ENCODE results near the gene CHAT.

The CHAT gene

GRCh38 chr10:49651917-49652316 lies 38.1 kb downstream of the CHAT start (continued):
- TF ChIP-seq ZNF600 (tag by site-specific recombination; IDR thresholded peaks at IDR 0.05) (no peak), ZNF10 (tag by site-specific recombination; IDR thresholded peaks at IDR 0.05) (no peak), ZNF514 (tag by site-specific recombination; IDR thresholded peaks at IDR 0.05) (no peak), GLI2 (tag by site-specific recombination; IDR thresholded peaks at IDR 0.05; ENCODE audit: borderline replicate concordance, low read depth) (no peak), TCF7L2 (IDR thresholded peaks at IDR 0.05; ENCODE audit: borderline replicate concordance, low read depth, low read length) (no peak)

GRCh38 chr10:49652421-49653272 lies 38.8 kb downstream of the CHAT start:
- ChIA-PET POLR2A (no interaction called here), CTCF (interaction anchor here (0.6 to 0.8 kb wide), 2 partner anchors 20 to 58 kb away, joined by 3 read pairs; no protein-coding TSS in a partner anchor)
- Histone ChIP-seq H3K9me3 (ENCODE audit: control insufficient read depth, insufficient read depth, low read depth, low read length) (no peaks in the 10 kb centered on the region), H3K27ac (ENCODE audit: extremely low read depth, low read depth, low read length) (no peak overlapping the region), H3K4me3 (ENCODE audit: low read depth, low read length) (no peak overlapping the region), H3K4me1 (ENCODE audit: control insufficient read depth, insufficient read depth, low read length) (no peaks in the 10 kb centered on the region), H3K36me3 (ENCODE audit: control insufficient read depth in 2 of 2, insufficient read depth in 1 of 2, low read length in 2 of 2) (no peaks in the 10 kb centered on the region)
- TF ChIP-seq ZNF175 (tag by site-specific recombination; IDR thresholded peaks at IDR 0.05): no peak
- no peak for TF ChIP-seq HOXC10 (CRISPR knock-in tag; IDR thresholded peaks at IDR 0.05)
- peak; percentile 45; the same call in 1 of the 2 replicates for TF ChIP-seq EGR2 (tag by site-specific recombination; IDR thresholded peaks at IDR 0.05; ENCODE audit: low read depth)

DNA sequence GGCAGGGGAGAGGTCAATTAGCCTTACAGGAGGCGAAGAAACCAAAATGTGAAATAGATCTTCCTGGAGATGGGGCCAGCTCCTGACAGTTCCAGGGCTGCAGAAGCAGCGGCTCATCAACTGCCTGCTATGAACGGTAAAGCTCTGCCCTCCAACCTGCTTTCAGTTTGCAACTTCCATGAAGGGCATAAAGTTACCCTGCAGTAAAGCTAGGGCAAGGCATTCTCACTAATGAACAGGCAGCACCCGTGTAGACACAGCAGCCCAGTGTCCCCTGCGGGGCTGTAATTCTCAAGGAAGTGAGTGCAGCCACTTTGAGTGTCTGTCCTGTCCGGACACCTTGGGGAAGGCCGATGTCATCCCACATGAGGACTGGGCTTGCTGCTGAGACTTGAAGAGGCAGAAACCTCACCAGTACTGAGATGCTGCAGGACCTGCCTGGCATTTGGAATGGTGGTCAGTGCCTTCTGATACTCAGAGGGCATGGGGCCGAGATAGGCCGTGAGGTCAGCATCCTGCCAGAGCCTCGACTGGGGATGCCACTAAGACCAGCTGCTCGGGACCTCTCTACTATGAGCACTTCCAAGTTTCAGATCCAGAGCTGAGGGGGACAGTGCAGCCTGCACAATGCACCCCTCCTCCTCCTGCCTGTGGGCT lies 39.6 kb downstream of the CHAT start:
- Histone ChIP-seq H3K27ac (ENCODE audit: extremely low read depth, low read depth, low read length) (no peak overlapping the region), H3K4me3 (ENCODE audit: low read depth, low read length) (no peak overlapping the region), H3K4me1 (ENCODE audit: control insufficient read depth, insufficient read depth, low read length) (no peaks in the 10 kb centered on the region), H3K9me3 (ENCODE audit: control insufficient read depth, insufficient read depth, low read depth, low read length) (no peaks in the 10 kb centered on the region), H3K36me3 (ENCODE audit: control insufficient read depth in 2 of 2, insufficient read depth in 1 of 2, low read length in 2 of 2) (no peaks in the 10 kb centered on the region)
- TF ChIP-seq KLF7 (tag by site-specific recombination; IDR thresholded peaks at IDR 0.05; ENCODE audit: borderline replicate concordance) (no peak), ZBTB1 (tag by site-specific recombination; IDR thresholded peaks at IDR 0.05) (no peak), ZNF645 (tag by site-specific recombination; IDR thresholded peaks at IDR 0.05) (no peak), ZNF366 (tag by site-specific recombination; conservative IDR thresholded peaks at IDR 0.05) (no peak), ZBTB8A (tag by site-specific recombination; IDR thresholded peaks at IDR 0.05) (no peak), REPIN1 (tag by site-specific recombination; IDR thresholded peaks at IDR 0.05; ENCODE audit: low read depth) (no peak), ZNF626 (tag by site-specific recombination; IDR thresholded peaks at IDR 0.05) (no peak), ZNF518A (tag by site-specific recombination; conservative IDR thresholded peaks at IDR 0.05; ENCODE audit: low read depth) (no peak), ZNF202 (tag by site-specific recombination; IDR thresholded peaks at IDR 0.05; ENCODE audit: borderline replicate concordance) (no peak)
- TF ChIP-seq, protein P1, sequence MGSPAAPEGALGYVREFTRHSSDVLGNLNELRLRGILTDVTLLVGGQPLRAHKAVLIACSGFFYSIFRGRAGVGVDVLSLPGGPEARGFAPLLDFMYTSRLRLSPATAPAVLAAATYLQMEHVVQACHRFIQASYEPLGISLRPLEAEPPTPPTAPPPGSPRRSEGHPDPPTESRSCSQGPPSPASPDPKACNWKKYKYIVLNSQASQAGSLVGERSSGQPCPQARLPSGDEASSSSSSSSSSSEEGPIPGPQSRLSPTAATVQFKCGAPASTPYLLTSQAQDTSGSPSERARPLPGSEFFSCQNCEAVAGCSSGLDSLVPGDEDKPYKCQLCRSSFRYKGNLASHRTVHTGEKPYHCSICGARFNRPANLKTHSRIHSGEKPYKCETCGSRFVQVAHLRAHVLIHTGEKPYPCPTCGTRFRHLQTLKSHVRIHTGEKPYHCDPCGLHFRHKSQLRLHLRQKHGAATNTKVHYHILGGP (tag by site-specific recombination; IDR thresholded peaks at IDR 0.05): no peak
- ChIA-PET CTCF (interaction anchor here (0.6 kb wide), 1 partner anchor 19 kb away, joined by 3 read pairs; no protein-coding TSS in a partner anchor), POLR2A (no interaction called here)
